Activated naive CD4-positive, alpha-beta T cell (primary cell): Measurements from ENCODE around the gene STRC.
"Not testable (repeated sequence)": the region's sequence is repeated elsewhere in the genome, so short reads cannot be mapped to it uniquely, and the experiment has no call there.

Source experiments
- DNase-seq, 4 experiments: peaks; one replicate each; lab custom pipeline; 2025; lab: John Stamatoyannopoulos, UW

The STRC gene

GRCh38 chr15:43618700-43619099 lies at the start of gene STRC:
Gene STRC (minus strand): TSS chr15:43618800. CDS start chr15:43618722, 78 bp downstream.
- not testable (repeated sequence) for DNase-seq

- not testable (repeated sequence) for DNase-seq
Observed at GRCh38 chr15:43666177-43666576, 47.6 kb upstream of the STRC start.

GRCh38 chr15:43663333-43663732 lies 44.7 kb upstream of the STRC start:
- not testable (repeated sequence) for DNase-seq

GRCh38 chr15:43662293-43662692 lies 43.7 kb upstream of the STRC start:
- DNase-seq: not testable (repeated sequence)

GRCh38 chr15:43659727-43660126 lies 41.1 kb upstream of the STRC start:
- not testable (repeated sequence) for DNase-seq

- not testable (repeated sequence) for DNase-seq
Observed at GRCh38 chr15:43649430-43649926, 30.9 kb upstream of the STRC start.

GRCh38 chr15:43648649-43649429 lies 30.2 kb upstream of the STRC start, which contains the start of gene CATSPER2:
Gene CATSPER2 (minus strand): TSS chr15:43648844. CDS start chr15:43648061, 783 bp downstream.
- no peak for DNase-seq

- not testable (repeated sequence) for DNase-seq
Observed at GRCh38 chr15:43638464-43639204, 20.0 kb upstream of the STRC start.

- DNase-seq: not testable (repeated sequence)
Observed at GRCh38 chr15:43626937-43627336, 8.3 kb upstream of the STRC start.

GRCh38 chr15:43625106-43625505 lies 6.5 kb upstream of the STRC start:
- DNase-seq: no peak

GRCh38 chr15:43622068-43622799 lies 3.6 kb upstream of the STRC start:
- DNase-seq: not testable (repeated sequence)

- not testable (repeated sequence) for DNase-seq
Observed at GRCh38 chr15:43617750-43618149, 850 bp downstream of the STRC start.

GRCh38 chr15:43602233-43602632 lies 16.4 kb downstream of the STRC start:
- DNase-seq: not testable (repeated sequence)

- DNase-seq: not testable (repeated sequence)
Observed at GRCh38 chr15:43600200-43600599, 18.4 kb downstream of the STRC start.

GRCh38 chr15:43599131-43599530 lies 19.5 kb downstream of the STRC start:
- DNase-seq: not testable (repeated sequence)

- DNase-seq: not testable (repeated sequence)
Observed at GRCh38 chr15:43593328-43594190, 25.0 kb downstream of the STRC start, which contains the start of gene CKMT1B. Gene CKMT1B (plus strand): TSS chr15:43594027. CDS start chr15:43594219, 192 bp downstream.

GRCh38 chr15:43592841-43593240 lies 25.8 kb downstream of the STRC start:
- not testable (repeated sequence) for DNase-seq

GRCh38 chr15:43589778-43590466 lies 28.7 kb downstream of the STRC start, which contains the start of gene PPIP5K1:
Gene PPIP5K1 (minus strand): TSS chr15:43590208. CDS start chr15:43584504, 5,704 bp downstream.
- not testable (repeated sequence) for DNase-seq

GRCh38 chr15:43574607-43575006 lies 44.0 kb downstream of the STRC start:
- DNase-seq: not testable (repeated sequence)

- DNase-seq: not testable (repeated sequence)
Observed at GRCh38 chr15:43566615-43567014, 52.0 kb downstream of the STRC start.
